ENCODE data around the gene ACD.
"Not testable (repeated sequence)": the region's sequence is repeated elsewhere in the genome, so short reads cannot be mapped to it uniquely, and the experiment has no call there.

DNA sequence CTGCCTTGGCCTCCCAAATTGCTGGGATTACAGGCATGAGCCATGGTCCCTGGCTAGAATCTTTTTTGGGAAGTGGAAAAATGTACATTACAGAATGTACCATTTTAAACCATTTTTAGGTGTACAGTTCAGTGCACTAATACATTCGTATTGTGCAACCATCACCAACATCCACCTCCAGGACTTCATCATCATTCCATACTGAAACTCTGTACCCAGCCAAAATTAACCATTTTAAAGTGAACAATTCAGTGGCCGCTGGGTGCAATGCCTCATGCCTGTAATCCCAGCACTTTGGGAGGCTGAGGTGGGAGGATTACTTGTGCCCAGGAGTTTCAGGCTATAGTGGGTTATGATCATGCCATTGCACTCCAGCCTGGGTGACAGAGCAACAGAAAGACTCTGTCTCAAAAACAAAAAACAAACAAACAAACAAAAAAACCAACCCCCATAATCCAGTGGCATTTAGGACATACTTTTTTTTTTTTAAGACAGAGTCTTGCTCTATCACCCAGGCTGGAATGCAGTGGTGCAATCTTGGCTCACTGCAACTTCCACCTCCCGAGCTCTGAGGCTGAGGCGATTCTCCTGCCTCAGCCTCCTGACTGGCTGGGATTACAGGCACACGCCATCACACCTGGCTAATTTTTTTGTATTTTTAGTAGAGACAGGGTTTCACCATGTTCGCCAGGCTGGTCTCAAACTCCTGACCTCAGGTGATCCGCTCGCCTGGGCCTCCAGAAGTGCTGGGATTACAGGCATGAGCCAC is 33.6 kb upstream of the ACD start:
- TF ChIP-seq, protein P1, sequence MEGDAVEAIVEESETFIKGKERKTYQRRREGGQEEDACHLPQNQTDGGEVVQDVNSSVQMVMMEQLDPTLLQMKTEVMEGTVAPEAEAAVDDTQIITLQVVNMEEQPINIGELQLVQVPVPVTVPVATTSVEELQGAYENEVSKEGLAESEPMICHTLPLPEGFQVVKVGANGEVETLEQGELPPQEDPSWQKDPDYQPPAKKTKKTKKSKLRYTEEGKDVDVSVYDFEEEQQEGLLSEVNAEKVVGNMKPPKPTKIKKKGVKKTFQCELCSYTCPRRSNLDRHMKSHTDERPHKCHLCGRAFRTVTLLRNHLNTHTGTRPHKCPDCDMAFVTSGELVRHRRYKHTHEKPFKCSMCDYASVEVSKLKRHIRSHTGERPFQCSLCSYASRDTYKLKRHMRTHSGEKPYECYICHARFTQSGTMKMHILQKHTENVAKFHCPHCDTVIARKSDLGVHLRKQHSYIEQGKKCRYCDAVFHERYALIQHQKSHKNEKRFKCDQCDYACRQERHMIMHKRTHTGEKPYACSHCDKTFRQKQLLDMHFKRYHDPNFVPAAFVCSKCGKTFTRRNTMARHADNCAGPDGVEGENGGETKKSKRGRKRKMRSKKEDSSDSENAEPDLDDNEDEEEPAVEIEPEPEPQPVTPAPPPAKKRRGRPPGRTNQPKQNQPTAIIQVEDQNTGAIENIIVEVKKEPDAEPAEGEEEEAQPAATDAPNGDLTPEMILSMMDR (IDR thresholded peaks at IDR 0.05), result not testable (repeated sequence)
- TF ChIP-seq POLR2A, POLR2AphosphoS5 (IDR thresholded peaks at IDR 0.05): not testable (repeated sequence)

All from breast epithelium (tissue), 3 donors.